Adrenal gland (tissue), 12 donors: ENCODE data around the gene STPG1. TPM values are rescaled to one million over a fixed set of nuclear protein-coding genes. Genes with fewer than 3 reads are reported as not detected.

Experiments used
- DNase-seq, 7 donors: peaks; one replicate each; pipeline ENCODE4 v3.0.0-alpha.2; 2019 to 2020
- H3K27ac ChIP-seq, 5 donors: fragments of 200-600 bp; sonication (generic) in 4 of 5; 1 replicate in 3 of 5; 2 replicates in 2 of 5; pipeline versions ENCODE4 v1.5.1 to v1.8.0; 2016 to 2020; ENCODE audit warnings: mild to moderate bottlenecking in 1 of 5
- H3K27me3 ChIP-seq: fragments of 200-600 bp; 2 replicates; pipeline ENCODE4 v1.8.0; 2021
- H3K36me3 ChIP-seq, 2 donors: fragments of 200-600 bp; replicated peaks in 1 of 2; 1 replicate in 1 of 2; 2 replicates in 1 of 2; pipeline versions ENCODE4 v1.5.1 to v1.8.0; 2018 to 2022
- H3K4me1 ChIP-seq, 2 donors: fragments of 200-600 bp; replicated peaks in 1 of 2; 1 replicate in 1 of 2; 2 replicates in 1 of 2; pipeline versions ENCODE4 v1.5.1 to v1.8.0; 2018 to 2021
- H3K4me3 ChIP-seq, 4 donors: fragments of 200-600 bp; sonication (generic) in 3 of 4; one replicate each; pipeline ENCODE4 v1.5.1; 2016 to 2018
- H3K9me3 ChIP-seq, 3 donors: fragments of 200-600 bp; sonication (generic) in 1 of 3; replicated peaks in 1 of 3; 1 replicate in 2 of 3; 2 replicates in 1 of 3; pipeline versions ENCODE4 v1.5.1 to v1.8.0; 2016 to 2021
- POLR2A ChIP-seq, 2 donors: fragments of 450-650 bp; IDR thresholded peaks; one replicate each; pipeline ENCODE4 v1.6.1; 2017; ENCODE audit warnings: antibody characterized with exemption in 2 of 2, mild to moderate bottlenecking in 2 of 2, moderate library complexity in 1 of 2
- WGBS, 4 donors: extraction: QIAGEN DNeasy Blood & Tissue Kit in 2 of 4; methylation state at CpG; one replicate each; pipeline versions ENCODE4 v1.1.5 to v1.1.7; 2013 to 2017; 5-methylcytosine and 5-hydroxymethylcytosine counted together
- intact Hi-C, 2 donors: fragments of 100-400 bp; cut with DNase I; formaldehyde crosslinking; loops; one replicate each; pipeline versions ENCODE4 v1.14.1 to v1.15.0; 2022 to 2023
- polyA plus RNA-seq, 3 donors: library from polyadenylated mRNA; stranded (reverse); fragments of 200-250 nt in 2 of 3; fragments of 350-450 nt in 1 of 3; fragmentation: Illumina TruSeq in 1 of 3; extraction: RNeasy Lipid Tissue Mini Kit (QIAGEN cat#74804) in 1 of 3; gene quantifications; one replicate each; pipeline ENCODE4 v1.2.3, GENCODE V29; 2013 to 2014
- total RNA-seq, 9 donors: library from RNA; depleted of rRNA in 4 of 9; stranded (reverse); fragments of >200 nt in 4 of 9; fragments of 120-200 nt in 1 of 9; fragmentation: NEBNext Ultra II Directional in 1 of 9; extraction: Animal tissue kit (Norgen Biotek cat#: 25700) in 1 of 9; gene quantifications; one replicate each; pipeline versions ENCODE4 v1.1.0 to v1.2.4, GENCODE V29; 2013 to 2023
- TF ChIP-seq, protein P1 (sequence below), 6 experiments: fragments of 450-650 bp in 4 of 6; fragments of 200-600 bp in 2 of 6; sonication (generic) in 1 of 6; IDR thresholded peaks; 1 replicate in 5 of 6; 2 replicates in 1 of 6; pipeline versions ENCODE4 v1.5.1 to v1.8.0; 2016 to 2021; ENCODE audit warnings: antibody characterized with exemption in 6 of 6, mild to moderate bottlenecking in 2 of 6, moderate library complexity in 1 of 6
- donor health status: healthy with polysubstance abuse.
- donor health status: Bipolar disorder and iron deficiency.
- donor health status: DM: yes; HTN: yes; CAD: no.
- donor health status: DM: no; HTN: no; CAD: no.
- donor health status: DM: no; HTN: no; CAD: no.
- donor health status: DM: yes; HTN: yes; CAD: no.

Gene STPG1
- total and polyA plus RNA-seq, 12 donors = 2.1 to 8.9 (median 5.7) TPM

DNA sequence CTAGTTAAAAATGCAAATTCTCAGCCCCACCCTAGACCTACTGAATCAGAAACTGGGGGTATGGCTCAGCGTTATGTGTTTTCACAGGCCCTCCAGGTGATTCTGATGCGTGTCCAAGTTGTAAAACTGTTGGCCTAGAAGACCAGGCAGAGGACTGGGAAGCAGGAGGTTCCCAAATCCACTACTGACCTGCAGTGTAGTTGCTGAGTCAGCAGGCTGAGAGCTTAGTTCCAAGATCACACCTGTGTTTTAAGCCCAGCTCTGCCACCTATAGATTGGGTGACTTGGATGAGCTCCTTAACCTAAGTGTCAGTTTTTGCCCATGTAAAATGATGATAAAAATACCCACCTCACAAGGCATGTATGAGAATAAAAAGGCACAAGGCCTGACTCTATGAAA, 90.3 kb downstream of the STPG1 start:
- Histone ChIP-seq H3K36me3 (no peaks in the 10 kb centered on the region), H3K27ac (no peak overlapping the region), H3K4me3 (no peak overlapping the region), H3K4me1 (peaks cover 0 to 10% of the 10 kb centered on the region in 2 donors), H3K9me3 (no peaks in the 10 kb centered on the region), H3K27me3 (peaks cover 5% of the 10 kb centered on the region)
- no peak for TF ChIP-seq POLR2A (IDR thresholded peaks at IDR 0.05)
- TF ChIP-seq, protein P1, sequence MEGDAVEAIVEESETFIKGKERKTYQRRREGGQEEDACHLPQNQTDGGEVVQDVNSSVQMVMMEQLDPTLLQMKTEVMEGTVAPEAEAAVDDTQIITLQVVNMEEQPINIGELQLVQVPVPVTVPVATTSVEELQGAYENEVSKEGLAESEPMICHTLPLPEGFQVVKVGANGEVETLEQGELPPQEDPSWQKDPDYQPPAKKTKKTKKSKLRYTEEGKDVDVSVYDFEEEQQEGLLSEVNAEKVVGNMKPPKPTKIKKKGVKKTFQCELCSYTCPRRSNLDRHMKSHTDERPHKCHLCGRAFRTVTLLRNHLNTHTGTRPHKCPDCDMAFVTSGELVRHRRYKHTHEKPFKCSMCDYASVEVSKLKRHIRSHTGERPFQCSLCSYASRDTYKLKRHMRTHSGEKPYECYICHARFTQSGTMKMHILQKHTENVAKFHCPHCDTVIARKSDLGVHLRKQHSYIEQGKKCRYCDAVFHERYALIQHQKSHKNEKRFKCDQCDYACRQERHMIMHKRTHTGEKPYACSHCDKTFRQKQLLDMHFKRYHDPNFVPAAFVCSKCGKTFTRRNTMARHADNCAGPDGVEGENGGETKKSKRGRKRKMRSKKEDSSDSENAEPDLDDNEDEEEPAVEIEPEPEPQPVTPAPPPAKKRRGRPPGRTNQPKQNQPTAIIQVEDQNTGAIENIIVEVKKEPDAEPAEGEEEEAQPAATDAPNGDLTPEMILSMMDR (IDR thresholded peaks at IDR 0.05) = no peak
- 97 to 100% (median 99%) methylated on average over 2 of the region's 2 CpGs for WGBS, 4 donors
- intact Hi-C loops = no loop called here
- DNase-seq = no peak

DNA sequence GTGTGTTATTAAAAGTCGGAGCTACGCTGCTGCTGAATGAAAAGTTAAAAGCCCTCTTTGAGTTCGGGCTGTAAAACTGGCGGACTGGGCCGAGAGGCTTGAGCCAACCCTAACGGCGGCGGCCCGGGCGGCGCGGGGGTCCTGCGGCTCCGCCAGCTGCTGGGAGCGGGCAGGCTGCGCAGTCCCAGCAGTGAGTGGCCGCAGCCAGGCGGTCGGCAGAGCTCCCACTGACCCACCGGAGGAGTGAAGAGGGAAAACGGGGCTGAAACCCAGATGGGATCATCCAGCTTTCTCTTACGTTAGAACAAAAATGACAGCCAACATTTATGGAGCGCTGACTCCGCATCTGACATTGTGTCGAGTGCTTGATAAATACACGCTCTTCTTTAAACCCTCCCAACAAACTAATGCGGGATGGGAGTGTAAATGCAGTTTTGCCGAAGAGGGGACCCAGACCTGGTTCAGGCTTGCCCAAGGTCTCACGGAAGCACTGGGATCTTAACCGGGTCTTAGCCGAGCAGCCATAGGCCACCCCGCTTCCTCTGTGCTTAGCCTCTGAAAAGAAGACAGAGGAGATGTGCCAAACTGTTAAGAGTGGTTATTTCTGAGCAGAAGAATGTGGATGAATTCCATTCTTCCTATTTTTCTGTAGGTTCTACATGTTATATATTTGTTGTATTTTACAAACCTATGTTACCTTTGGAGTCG, 91.0 kb downstream of the STPG1 start:
- Histone ChIP-seq H3K27ac (peak overlapping the region in 1 of 5 donors; percentile 31), H3K9me3 (no peaks in the 10 kb centered on the region), H3K4me1 (peaks cover 0 to 10% of the 10 kb centered on the region in 2 donors), H3K27me3 (peaks cover 7% of the 10 kb centered on the region), H3K4me3 (peak overlapping the region in 2 of 4 donors; percentile 24 to 56), H3K36me3 (no peaks in the 10 kb centered on the region)
- intact Hi-C loops = no loop called here
- no peak for DNase-seq
- WGBS, 4 donors = 44 to 70% (median 48%) methylated on average over 11 to 33 of the region's 33 CpGs
- TF ChIP-seq POLR2A (IDR thresholded peaks at IDR 0.05) = no peak
- TF ChIP-seq, protein P1 (IDR thresholded peaks at IDR 0.05) = no peak

DNA sequence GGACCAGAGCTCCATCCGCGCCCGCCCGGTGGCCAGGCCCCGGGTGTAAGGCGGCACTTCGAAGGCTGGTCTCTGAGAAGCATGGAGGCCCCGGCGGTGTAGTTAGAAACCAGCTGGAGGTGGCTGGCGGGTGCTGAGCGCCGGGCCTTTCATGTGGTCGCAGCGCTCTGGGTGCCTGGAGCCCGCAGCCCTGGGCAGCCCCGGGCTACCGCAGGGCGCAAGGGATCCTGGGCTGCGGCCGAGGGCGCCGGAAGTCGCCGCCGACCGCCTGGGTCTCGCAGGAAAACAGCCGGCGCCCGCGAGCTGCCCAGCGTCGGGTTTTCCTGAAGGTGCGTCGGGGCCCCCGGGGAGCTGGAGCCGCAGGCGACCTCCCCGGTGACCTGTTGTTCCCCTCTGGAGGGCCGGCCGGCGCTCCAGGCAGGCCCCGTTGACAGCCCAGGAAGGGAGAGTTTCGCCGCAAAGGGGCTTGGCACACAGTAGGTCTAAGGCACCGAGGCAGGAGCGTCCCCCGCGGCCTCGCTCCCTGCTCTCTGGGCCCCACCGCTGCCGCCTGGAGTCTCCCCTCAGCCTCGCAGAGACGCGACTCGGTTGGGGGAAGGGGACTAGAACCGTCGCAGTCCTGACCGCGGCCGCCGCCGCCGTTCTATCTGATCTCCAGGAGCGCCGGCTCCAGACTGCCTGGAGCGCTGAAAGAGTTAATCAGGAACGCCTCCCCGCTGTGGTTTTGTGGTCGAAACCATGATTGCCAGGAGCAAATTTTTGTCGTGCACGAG, 91.7 kb downstream of the STPG1 start:
- Histone ChIP-seq H3K27me3 (peaks cover 8% of the 10 kb centered on the region), H3K9me3 (no peaks in the 10 kb centered on the region), H3K4me1 (peaks cover 0 to 10% of the 10 kb centered on the region in 2 donors), H3K36me3 (no peaks in the 10 kb centered on the region), H3K4me3 (peak overlapping the region in 2 of 4 donors; percentile 24 to 56), H3K27ac (peak overlapping the region in 1 of 5 donors; percentile 31)
- TF ChIP-seq POLR2A (IDR thresholded peaks at IDR 0.05) = no peak
- intact Hi-C loops = no loop called here
- 4 to 28% (median 15%) methylated on average over 18 to 72 of the region's 72 CpGs for WGBS, 4 donors
- DNase-seq = peak in 6 of 7 donors; percentile 15 to 56 (median 24)

DNA sequence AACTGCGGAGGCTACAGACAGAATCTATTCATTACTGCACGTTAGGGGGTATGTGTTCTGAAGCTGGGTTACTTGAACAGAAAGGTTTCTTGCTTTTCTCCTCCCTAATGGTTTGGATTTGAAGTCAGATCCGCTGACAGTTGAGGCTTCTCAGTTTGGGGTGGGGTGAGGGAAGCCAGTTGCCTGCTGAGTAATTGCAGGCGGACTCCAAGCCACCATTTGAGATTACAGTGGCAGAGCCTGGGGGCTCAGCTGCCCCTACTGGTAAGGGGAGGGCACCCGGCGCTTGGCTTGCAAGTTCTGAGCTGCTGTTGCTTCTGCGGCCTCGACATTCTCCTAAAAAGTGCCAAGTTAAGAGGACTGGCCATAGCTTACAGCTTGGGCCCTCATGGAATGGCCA, 92.5 kb downstream of the STPG1 start:
- TF ChIP-seq POLR2A (IDR thresholded peaks at IDR 0.05) = no peak
- TF ChIP-seq, protein P1 (IDR thresholded peaks at IDR 0.05) = no peak
- no peaks in the 10 kb centered on the region for H3K36me3 ChIP-seq
- peaks cover 0 to 10% of the 10 kb centered on the region in 2 donors for H3K4me1 ChIP-seq
- H3K27me3 ChIP-seq = peaks cover 11% of the 10 kb centered on the region
- H3K9me3 ChIP-seq = no peaks in the 10 kb centered on the region
- no peak for DNase-seq
- 87 to 96% (median 94%) methylated on average over 6 to 8 of the region's 8 CpGs for WGBS, 4 donors
- H3K4me3 ChIP-seq = no peak overlapping the region
- intact Hi-C loops = no loop called here
- no peak overlapping the region for H3K27ac ChIP-seq
